GM12872 (cell line): ENCODE results near the gene WWOX.

Experiments used
- CTCF ChIP-seq: IDR thresholded peaks from 3 replicates; pipeline ENCODE4 v1.5.1; 2011; ENCODE audit warnings: low read depth, mild to moderate bottlenecking, low read length, moderate library complexity; ENCODE audit not compliant: insufficient read depth

The WWOX gene

DNA sequence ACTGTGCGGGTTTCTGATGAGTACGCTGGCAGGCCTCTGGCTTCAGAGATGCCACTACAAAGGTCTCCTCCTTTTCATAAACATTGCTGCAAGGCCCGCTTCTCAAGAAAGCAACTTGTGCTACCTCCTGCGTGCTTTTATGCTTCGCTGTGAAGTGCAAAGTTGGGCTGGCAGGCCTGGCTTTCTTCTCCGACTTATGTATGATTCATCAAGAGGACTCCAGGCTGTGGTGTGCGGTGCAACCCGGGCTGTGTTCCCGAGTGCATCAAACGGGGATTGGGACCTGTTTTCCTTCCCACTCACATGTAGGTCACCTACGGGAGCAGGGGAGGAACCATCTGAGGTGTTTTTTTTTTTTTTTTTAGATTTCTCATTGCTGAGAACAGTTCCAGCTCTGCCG lies 534.1 kb downstream of the WWOX start:
- no peak for TF ChIP-seq CTCF

DNA sequence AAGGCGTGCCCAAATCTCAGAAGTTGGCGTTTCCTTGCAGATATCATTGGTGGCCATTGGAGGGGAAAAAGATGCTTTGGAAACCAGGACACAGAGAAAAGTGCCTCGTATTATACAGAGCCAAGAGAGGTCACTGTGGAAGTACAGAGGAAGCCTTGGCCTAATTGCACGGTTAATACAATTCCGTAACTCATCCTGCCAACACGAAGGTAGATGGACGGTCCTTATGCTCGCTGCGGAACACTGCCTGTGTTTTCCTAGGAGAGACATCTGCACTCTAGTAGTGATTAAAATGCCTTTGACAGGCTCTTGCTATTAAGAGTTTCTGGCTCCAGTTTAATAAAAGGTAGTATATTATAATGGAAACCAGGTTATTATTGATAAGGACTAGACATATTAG lies 536.4 kb downstream of the WWOX start:
- no peak for TF ChIP-seq CTCF

- TF ChIP-seq CTCF: no peak
Measured at GRCh38 chr16:78638371-78638770, 538.9 kb downstream of the WWOX start.

DNA sequence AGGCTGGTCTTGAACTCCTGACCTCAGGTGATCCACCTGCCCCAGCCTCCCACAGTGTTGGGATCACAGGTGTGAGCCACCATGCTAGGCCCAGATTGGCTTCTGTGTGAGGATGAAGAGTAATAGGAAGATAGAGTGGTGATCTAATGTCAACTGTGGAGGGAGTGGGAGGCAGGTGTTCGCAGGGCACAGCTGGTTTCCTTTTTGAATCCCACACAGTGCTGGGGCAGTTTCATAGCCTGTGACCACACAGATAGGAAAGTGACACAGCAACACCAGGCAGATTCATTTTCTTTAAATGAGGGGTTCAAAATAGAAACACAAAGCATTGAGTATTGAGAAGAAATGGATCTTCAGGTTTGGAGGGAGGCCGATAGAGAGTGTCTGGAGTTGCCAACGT lies 540.3 kb downstream of the WWOX start:
- no peak for TF ChIP-seq CTCF

GRCh38 chr16:78640886-78641285 lies 541.4 kb downstream of the WWOX start:
- TF ChIP-seq CTCF: no peak

DNA sequence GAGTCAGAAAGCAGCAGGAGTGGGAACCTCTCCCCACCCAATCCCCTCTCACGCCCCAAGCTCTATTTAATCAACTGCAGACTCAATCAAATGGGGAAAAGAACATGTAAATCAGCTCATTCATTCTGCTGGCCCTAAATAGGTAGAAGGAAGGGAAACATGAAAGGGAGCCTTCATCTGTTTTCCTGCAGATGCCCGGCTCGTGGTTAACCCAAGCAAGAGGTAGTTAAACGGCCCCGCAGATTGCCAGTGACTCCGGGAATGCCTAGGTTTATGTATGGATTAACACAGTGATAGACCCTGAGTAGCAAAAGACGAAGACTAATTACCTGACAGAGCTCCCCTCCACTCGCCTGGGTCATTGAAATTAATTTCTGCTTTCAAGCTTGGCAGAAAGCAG lies 542.0 kb downstream of the WWOX start:
- no peak for TF ChIP-seq CTCF

DNA sequence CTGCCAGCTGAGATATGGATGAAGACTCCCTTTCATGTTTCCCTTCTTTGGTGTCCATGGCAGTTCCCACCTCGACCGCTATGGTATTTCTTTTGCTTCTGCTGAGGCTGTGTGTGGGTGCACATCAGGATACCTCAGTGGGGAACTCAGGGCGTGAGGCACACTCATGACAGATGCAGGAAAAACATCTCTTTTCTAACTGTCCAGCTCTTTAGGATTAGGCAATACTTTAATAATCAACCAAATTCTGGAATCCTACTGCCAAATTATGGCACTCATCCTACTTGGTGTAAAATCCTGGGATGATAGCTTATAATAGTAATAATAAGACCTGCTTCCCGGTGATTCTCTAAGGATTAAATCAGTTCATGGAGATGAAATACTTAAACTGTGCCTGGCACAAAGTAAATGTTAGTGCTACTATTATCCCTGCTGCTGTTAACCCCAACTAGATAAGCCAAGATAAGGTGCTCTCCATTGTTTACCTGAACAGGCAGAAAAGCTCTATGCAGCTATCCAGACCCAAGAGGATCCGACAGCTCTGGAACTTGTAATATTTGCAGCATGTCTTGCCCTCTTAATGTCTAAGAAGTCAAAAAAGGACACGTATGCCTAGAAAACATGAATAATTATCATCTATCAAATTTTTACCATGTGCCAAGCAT lies 543.3 kb downstream of the WWOX start:
- TF ChIP-seq CTCF: no peak
